ENCODE data around the gene IGFBP1. TPM values are rescaled to one million over a fixed set of nuclear protein-coding genes. Genes with fewer than 3 reads are reported as not detected.

IGFBP1 gene
- total and polyA plus RNA-seq, 2 of the 13 experiments (the other 11 are each of a cell fraction or from before 2014, with no cell fraction given): 5.4 to 885 TPM

GRCh38 chr7:45893374-45893995, 5.2 kb downstream of the IGFBP1 start (continued):
- TF ChIP-seq KDM5B (CRISPR knock-in tag; IDR thresholded peaks at IDR 0.05; ENCODE audit: borderline replicate concordance): no peak; the same call in 1 of the 2 replicates
- TF ChIP-seq ZFP82 (CRISPR knock-in tag; IDR thresholded peaks at IDR 0.05; ENCODE audit: borderline replicate concordance): no peak
- no peak for TF ChIP-seq CAMTA2 (CRISPR knock-in tag; IDR thresholded peaks at IDR 0.05; ENCODE audit: borderline replicate concordance)
- no peak for TF ChIP-seq LRRFIP1 (CRISPR knock-in tag; conservative IDR thresholded peaks at IDR 0.05)
- peak; percentile 38; the same call in 1 of the 2 replicates for TF ChIP-seq ZSCAN20 (CRISPR knock-in tag; IDR thresholded peaks at IDR 0.05; ENCODE audit: borderline replicate concordance)
- no peak for TF ChIP-seq ZNF468 (CRISPR knock-in tag; IDR thresholded peaks at IDR 0.05)
- TF ChIP-seq ARNTL (CRISPR knock-in tag; IDR thresholded peaks at IDR 0.05): no peak
- TF ChIP-seq GLI4 (CRISPR knock-in tag; IDR thresholded peaks at IDR 0.05; ENCODE audit: borderline replicate concordance): no peak
- TF ChIP-seq POLR2AphosphoS2 (IDR thresholded peaks at IDR 0.05; ENCODE audit: low read depth, low read length): peak; percentile 77; the same call in 1 of the 2 replicates
- TF ChIP-seq USF2 (IDR thresholded peaks at IDR 0.05; ENCODE audit: low read depth, low read length): no peak
- no peak; the same call in 1 of the 2 replicates for TF ChIP-seq USF2 (CRISPR knock-in tag; IDR thresholded peaks at IDR 0.05; ENCODE audit: borderline replicate concordance)
- no peak for TF ChIP-seq ZNF33B (CRISPR knock-in tag; IDR thresholded peaks at IDR 0.05)
- no peak for TF ChIP-seq ZNF558 (CRISPR knock-in tag; IDR thresholded peaks at IDR 0.05; ENCODE audit: borderline replicate concordance)
- peak; percentile 88; the same call in 1 of the 2 replicates for TF ChIP-seq ZSCAN31 (CRISPR knock-in tag; IDR thresholded peaks at IDR 0.05; ENCODE audit: low read depth)
- TF ChIP-seq DDIT3 (CRISPR knock-in tag; IDR thresholded peaks at IDR 0.05): no peak
- TF ChIP-seq HHEX (CRISPR knock-in tag; IDR thresholded peaks at IDR 0.05): no peak
- no peak for TF ChIP-seq PLRG1 (conservative IDR thresholded peaks at IDR 0.05)
- no peak for TF ChIP-seq HBP1 (CRISPR knock-in tag; IDR thresholded peaks at IDR 0.05; ENCODE audit: low read depth)

Data from HepG2 (cell line).